ENCODE results near the gene SPAG4. TPM values are rescaled to one million over a fixed set of nuclear protein-coding genes. Genes with fewer than 3 reads are reported as not detected.

The SPAG4 gene
- polyA plus RNA-seq, 3 donors: 0.12 to 0.51 TPM; not detected in 1

GRCh38 chr20:35661053-35661452, 45.4 kb downstream of the SPAG4 start:
- Mint-ChIP-seq H3K4me3 (no peak overlapping the region), H3K4me1 (peaks cover 47% of the 10 kb centered on the region), H3K36me3 (peaks cover 4 to 8% of the 10 kb centered on the region in 2 donors), H3K27me3 (ENCODE audit: low read depth in 3 of 3) (no peaks in the 10 kb centered on the region), H3K9me3 (no peaks in the 10 kb centered on the region), H3K27ac (peak overlapping the region in 2 of 7 donors; percentile 30 to 65)
- no CpG with 5 or more reads among the region's 2 CpGs for WGBS (ENCODE audit: insufficient coverage)
- Histone ChIP-seq H3K9ac (ENCODE audit: insufficient read depth, low read length, poor library complexity, severe bottlenecking) (no peak overlapping the region), H3K27ac (ENCODE audit: low read depth in 1 of 2, low read length in 2 of 2) (peak overlapping the region in 1 of 2 donors; percentile 52), H3K27me3 (ENCODE audit: control insufficient read depth in 2 of 2, insufficient read depth in 2 of 2, low read length in 2 of 2) (no peaks in the 10 kb centered on the region), H3K4me3 (replicated peaks in 1 of 3; ENCODE audit: low read depth in 2 of 3, low read length in 3 of 3) (no peak overlapping the region), H3K4me1 (ENCODE audit: control insufficient read depth in 1 of 2, insufficient read depth in 2 of 2, low read length in 2 of 2) (peaks cover 33 to 37% of the 10 kb centered on the region in 2 donors), H3K36me3 (replicated peaks in 1 of 2; ENCODE audit: control insufficient read depth in 1 of 2, insufficient read depth in 2 of 2, low read length in 2 of 2) (peaks cover 2 to 14% of the 10 kb centered on the region in 2 donors), H3K4me2 (replicated peaks; ENCODE audit: extremely low read depth, low read length, poor library complexity, severe bottlenecking) (peak overlapping the region; percentile 90), H3K79me2 (ENCODE audit: insufficient read depth, low read length) (peaks cover 91% of the 10 kb centered on the region), H2AFZ (ENCODE audit: insufficient read depth, low read depth, low read length, poor library complexity, severe bottlenecking) (no peak overlapping the region), H3K9me3 (replicated peaks in 1 of 2; ENCODE audit: control insufficient read depth in 1 of 2, insufficient read depth in 1 of 2, low read length in 2 of 2) (no peaks in the 10 kb centered on the region), H4K20me1 (ENCODE audit: insufficient read depth, low read length) (peaks cover 55% of the 10 kb centered on the region)
- intact Hi-C loops (cut with micrococcal nuclease): loop anchor here in 1 of 2 donors (10.0 kb wide), 1 partner anchor 46 kb away; the partner anchor contains the start of gene SPAG4
- TF ChIP-seq CTCF (IDR thresholded peaks at IDR 0.05): no peak
- no peak for DNase-seq

GRCh38 chr20:35661908-35662307, 46.3 kb downstream of the SPAG4 start:
- Histone ChIP-seq H4K20me1 (ENCODE audit: insufficient read depth, low read length) (peaks cover 46% of the 10 kb centered on the region), H3K27ac (ENCODE audit: low read depth in 1 of 2, low read length in 2 of 2) (peak overlapping the region in 1 of 2 donors; percentile 52), H2AFZ (ENCODE audit: insufficient read depth, low read depth, low read length, poor library complexity, severe bottlenecking) (no peak overlapping the region), H3K9me3 (replicated peaks in 1 of 2; ENCODE audit: control insufficient read depth in 1 of 2, insufficient read depth in 1 of 2, low read length in 2 of 2) (no peaks in the 10 kb centered on the region), H3K4me1 (ENCODE audit: control insufficient read depth in 1 of 2, insufficient read depth in 2 of 2, low read length in 2 of 2) (peaks cover 33 to 37% of the 10 kb centered on the region in 2 donors), H3K4me2 (replicated peaks; ENCODE audit: extremely low read depth, low read length, poor library complexity, severe bottlenecking) (peak overlapping the region; percentile 90), H3K36me3 (replicated peaks in 1 of 2; ENCODE audit: control insufficient read depth in 1 of 2, insufficient read depth in 2 of 2, low read length in 2 of 2) (peaks cover 2 to 5% of the 10 kb centered on the region in 2 donors), H3K79me2 (ENCODE audit: insufficient read depth, low read length) (peaks cover 82% of the 10 kb centered on the region), H3K27me3 (ENCODE audit: control insufficient read depth in 2 of 2, insufficient read depth in 2 of 2, low read length in 2 of 2) (no peaks in the 10 kb centered on the region), H3K9ac (ENCODE audit: insufficient read depth, low read length, poor library complexity, severe bottlenecking) (no peak overlapping the region), H3K4me3 (replicated peaks in 1 of 3; ENCODE audit: low read depth in 2 of 3, low read length in 3 of 3) (peak overlapping the region in 1 of 3 experiments; percentile 85)
- Mint-ChIP-seq H3K36me3 (peaks cover 2 to 5% of the 10 kb centered on the region in 2 donors), H3K27ac (peak overlapping the region in 5 of 7 donors; percentile 43 to 70 (median 52)), H3K4me1 (peaks cover 47% of the 10 kb centered on the region), H3K27me3 (ENCODE audit: low read depth in 3 of 3) (no peaks in the 10 kb centered on the region), H3K9me3 (no peaks in the 10 kb centered on the region), H3K4me3 (peak overlapping the region in 1 of 2 donors; percentile 65)
- intact Hi-C loops (cut with micrococcal nuclease): loop anchor here (2.0 to 10.0 kb wide), 2 partner anchors 45 to 47 kb away; partner anchors contain the start of gene SPAG4 (in 1 of the 2)
- no peak for DNase-seq
- WGBS (ENCODE audit: insufficient coverage): no CpG with 5 or more reads among the region's 3 CpGs
- no peak for TF ChIP-seq CTCF (IDR thresholded peaks at IDR 0.05)
